ENCODE measurements around the gene LPP.

DNA sequence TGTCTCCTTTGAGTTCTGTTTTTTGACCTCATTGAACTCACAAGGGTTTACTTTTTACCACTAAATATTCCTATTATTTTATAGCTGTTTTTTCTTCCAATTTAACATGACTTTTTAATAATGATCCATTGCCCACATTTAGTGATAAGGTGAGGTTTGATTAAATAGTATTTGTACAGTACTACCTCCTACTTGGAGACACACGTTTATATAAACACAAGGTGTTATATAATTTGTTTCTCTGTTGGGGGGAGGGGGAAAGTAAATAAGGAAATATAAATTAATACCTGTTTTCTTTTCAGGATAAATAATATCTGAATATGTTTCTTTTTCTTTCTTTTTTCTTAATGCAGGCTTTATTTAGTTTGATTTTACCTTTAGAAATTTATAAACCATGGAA lies 281.3 kb downstream of the LPP start:
- no peak for TF ChIP-seq CTCF (IDR thresholded peaks at IDR 0.05)
- no peak for TF ChIP-seq EP300 (IDR thresholded peaks at IDR 0.05)
